Left ventricle myocardium superior (tissue), 1 donor: ENCODE measurements around the gene DENND1A. TPM values are rescaled to one million over a fixed set of nuclear protein-coding genes. Genes with fewer than 3 reads are reported as not detected.

ENCODE experiments used
- ATAC-seq: fragments of 200-7000 bp; cut with Tn5 transposase; one replicate; pipeline ENCODE4 v1.9.1; 2020; ENCODE audit warnings: mild to moderate bottlenecking, moderate library complexity
- DNase-seq: peaks from one replicate; pipeline ENCODE4 v3.0.0-alpha.2; 2020
- intact Hi-C: fragments of 100-400 bp; cut with micrococcal nuclease; formaldehyde crosslinking; loops from one replicate; pipeline ENCODE4 v1.11.0; 2022
- total RNA-seq: library from RNA; stranded (reverse); fragmentation: NEBNext Ultra II Directional; extraction: Animal tissue kit (Norgen Biotek cat#: 25700); gene quantifications from one replicate; pipeline ENCODE4 v1.2.1, GENCODE V29; 2021
- donor health status: DM: no; HTN: yes; CAD: no; lungs with severe emphysema.

Gene DENND1A
- total RNA-seq, 1 donor from 2014 or later = 12.9 TPM

GRCh38 chr9:123680352-123680751 is 249.6 kb downstream of the DENND1A start:
- DNase-seq (no peak), ATAC-seq (peak; percentile 73)
- intact Hi-C loops = no loop called here

- DNase-seq = no peak
- peak; percentile 60 for ATAC-seq
- intact Hi-C loops = no loop called here
Observed at GRCh38 chr9:123679330-123679987, 250.5 kb downstream of the DENND1A start.

GRCh38 chr9:123678878-123679329 is 251.0 kb downstream of the DENND1A start:
- DNase-seq (no peak), ATAC-seq (no peak)
- intact Hi-C loops = no loop called here

GRCh38 chr9:123678038-123678877 is 251.7 kb downstream of the DENND1A start:
- intact Hi-C loops = no loop called here
- DNase-seq (no peak), ATAC-seq (peak; percentile 46)

DNA sequence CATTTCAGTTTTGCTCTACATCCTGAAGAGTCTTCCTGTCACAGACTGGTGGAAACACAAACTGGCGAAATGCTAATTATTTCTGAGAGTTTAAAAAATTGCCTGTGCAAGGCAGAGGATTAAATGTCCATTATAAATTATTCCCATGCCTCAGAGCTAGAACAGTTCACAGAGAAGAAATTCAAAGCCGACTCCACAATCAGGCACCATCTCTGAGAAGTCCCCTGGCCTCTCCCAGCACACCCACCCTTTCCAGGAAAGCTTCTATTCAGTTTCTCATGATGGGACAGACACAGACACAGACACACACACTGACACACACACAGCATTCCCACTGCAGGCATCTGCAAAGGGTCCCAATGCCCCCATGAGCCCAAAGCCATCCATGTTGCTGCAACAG is 253.1 kb downstream of the DENND1A start:
- ATAC-seq (no peak), DNase-seq (no peak)
- intact Hi-C loops = no loop called here

DNA sequence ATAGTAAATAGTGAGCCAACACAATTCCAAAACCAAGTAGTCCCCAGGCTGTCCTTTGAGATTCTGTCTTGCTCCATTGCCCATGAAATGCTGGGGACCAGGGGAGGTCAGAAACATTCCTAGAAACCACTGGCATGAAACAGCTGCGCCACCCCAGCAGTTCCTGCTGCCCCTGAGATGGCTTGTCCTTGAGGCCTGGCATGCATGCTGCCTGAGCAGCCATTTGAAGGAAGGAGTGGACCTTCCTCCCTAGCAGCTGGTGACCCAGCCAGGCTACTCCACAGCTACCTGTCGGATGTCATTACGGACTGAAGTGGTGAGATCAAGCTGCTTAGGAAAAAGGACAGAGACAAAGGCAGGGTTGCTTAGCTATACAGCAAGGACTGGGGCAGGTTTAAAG is 260.6 kb downstream of the DENND1A start:
- intact Hi-C loops = no loop called here

GRCh38 chr9:123663529-123663928 is 266.4 kb downstream of the DENND1A start:
- DNase-seq (no peak), ATAC-seq (no peak)
- intact Hi-C loops = no loop called here

More for the DNA sequence above, 260.6 kb downstream of the DENND1A start:
- DNase-seq (no peak), ATAC-seq (no peak)

DNA sequence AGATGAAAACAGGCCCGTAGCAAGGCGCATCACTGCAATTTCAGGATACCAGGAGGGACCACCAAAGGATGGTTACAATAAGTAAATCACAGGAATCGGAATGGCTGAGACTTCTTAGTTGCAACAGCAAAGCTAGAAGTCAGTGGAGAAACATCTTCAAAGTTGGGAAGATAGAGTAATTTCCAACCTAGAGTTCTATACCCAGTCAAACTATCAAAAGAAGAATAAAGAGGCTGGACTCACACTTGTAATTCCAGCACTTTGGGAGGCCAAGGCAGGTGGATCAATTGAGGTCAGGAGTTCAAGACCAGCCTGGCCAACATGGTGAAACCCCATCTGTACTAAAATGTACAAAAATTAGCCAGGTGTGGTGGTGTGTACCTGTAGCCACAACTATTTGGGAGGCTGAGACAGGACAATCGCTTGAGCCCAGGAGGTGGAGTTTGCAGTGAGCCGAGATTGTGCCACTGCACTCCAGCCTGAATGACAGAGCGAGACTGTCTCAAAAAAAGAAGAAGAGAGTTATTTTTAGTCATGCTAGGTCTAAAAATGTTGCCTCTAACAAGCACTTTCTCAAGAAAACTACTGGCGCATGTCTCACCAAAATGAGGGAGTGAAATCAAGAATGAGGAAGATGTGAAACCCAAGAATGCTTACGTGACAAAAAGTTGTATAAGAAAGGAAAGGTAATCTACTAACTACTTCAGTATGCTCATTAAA is 267.7 kb downstream of the DENND1A start:
- no peak for ATAC-seq
- DNase-seq = no peak
- intact Hi-C loops = no loop called here

GRCh38 chr9:123660691-123661466 is 269.0 kb downstream of the DENND1A start:
- ATAC-seq (peak; percentile 43), DNase-seq (no peak)
- intact Hi-C loops = no loop called here

DNA sequence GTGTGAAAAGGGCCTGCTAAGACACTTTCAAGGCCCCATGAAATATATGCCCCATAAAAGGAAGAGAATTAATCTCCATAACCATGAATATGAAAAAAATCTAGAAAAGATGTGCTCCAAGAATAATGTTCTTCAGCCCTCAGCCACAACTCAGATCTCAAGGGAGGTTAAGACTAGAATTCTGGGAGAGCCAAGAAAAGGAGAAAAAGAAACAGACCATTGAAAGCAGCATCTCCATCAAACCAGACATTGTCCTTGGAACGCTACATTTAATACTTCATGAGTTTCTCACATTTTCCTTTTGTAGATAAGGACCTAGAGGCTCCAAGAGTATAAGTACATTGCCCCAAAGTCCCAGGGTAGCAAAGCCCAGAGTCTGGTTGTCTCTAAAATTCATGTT is 270.6 kb downstream of the DENND1A start:
- ATAC-seq (peak; percentile 50), DNase-seq (no peak)
- intact Hi-C loops = no loop called here

DNA sequence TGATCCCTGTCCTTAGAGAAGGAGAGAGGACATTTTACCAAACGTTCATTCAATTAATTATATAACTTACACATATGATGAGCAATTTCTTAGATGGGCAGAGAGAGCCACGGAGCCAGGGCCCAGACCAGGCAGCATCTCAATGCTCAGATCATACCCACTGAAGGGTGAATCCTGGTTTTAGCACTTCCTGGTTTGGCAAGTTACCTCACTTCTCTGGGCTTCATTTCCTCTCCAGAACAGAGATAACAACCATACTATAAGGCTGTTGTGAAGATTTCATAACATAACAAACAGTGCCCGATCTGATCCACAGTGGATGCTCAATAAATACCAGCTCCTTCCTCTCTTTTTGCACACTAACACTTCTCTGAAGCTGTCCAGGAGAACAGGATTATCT is 271.1 kb downstream of the DENND1A start:
- DNase-seq = no peak
- ATAC-seq = no peak
- intact Hi-C loops = no loop called here

DNA sequence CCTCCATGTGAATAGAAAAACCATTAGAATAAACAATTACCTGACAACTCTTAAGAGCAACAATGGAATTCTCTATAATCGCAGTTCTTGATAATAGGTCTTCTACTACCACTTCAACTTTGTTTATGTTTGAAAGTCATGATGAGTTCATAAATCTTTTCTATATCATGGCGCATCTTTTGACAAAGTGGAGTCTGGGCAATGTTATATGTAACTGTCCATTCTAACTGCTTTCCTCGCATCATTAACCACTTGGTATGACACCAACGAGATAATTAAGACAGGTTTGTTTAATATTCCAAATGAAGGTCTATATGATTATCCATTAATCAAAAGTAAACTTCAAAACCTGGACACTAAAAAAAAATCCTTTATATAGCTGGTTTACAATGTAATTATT is 272.0 kb downstream of the DENND1A start:
- ATAC-seq (no peak), DNase-seq (no peak)
- intact Hi-C loops = no loop called here

DNA sequence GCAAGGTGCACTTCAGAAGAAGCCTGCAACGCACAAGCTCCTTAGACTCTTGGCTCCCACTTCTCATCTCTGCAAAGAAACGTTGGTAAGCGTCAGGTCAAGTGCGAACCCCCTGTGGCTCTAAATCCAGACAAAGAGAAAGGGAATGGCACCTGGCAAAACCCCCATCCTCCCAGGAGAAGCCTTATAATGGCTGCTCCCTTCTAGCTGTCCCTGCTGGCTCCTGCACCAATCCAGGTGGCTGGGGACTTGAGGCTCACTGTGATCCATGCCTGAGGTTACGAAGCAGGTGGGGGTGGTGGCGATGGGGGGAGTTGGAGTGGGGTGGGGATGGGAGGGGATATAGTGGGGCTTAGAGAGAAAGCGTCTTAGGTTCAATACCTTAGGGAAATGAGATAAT is 272.8 kb downstream of the DENND1A start:
- ATAC-seq (no peak), DNase-seq (no peak)
- intact Hi-C loops = no loop called here

GRCh38 chr9:123656565-123656964 is 273.4 kb downstream of the DENND1A start:
- intact Hi-C loops = no loop called here
- DNase-seq = no peak
- ATAC-seq = no peak

GRCh38 chr9:123655681-123656423 is 274.1 kb downstream of the DENND1A start:
- ATAC-seq (no peak), DNase-seq (no peak)
- intact Hi-C loops = no loop called here

GRCh38 chr9:123654994-123655637 is 274.8 kb downstream of the DENND1A start:
- no peak for ATAC-seq
- DNase-seq = no peak
- intact Hi-C loops = no loop called here

- intact Hi-C loops = no loop called here
- DNase-seq (no peak), ATAC-seq (no peak)
Observed at GRCh38 chr9:123654218-123654993, 275.5 kb downstream of the DENND1A start.
